SJCRH30 (cell line): ENCODE data around the gene LAMA4. TPM values are rescaled to one million over a fixed set of nuclear protein-coding genes. Genes with fewer than 3 reads are reported as not detected.

ENCODE experiments used
- DNase-seq, 2 experiments: peaks; one replicate each; pipeline ENCODE4 v3.0.0-alpha.2; 2015 to 2020
- H3K27ac ChIP-seq: fragments of 250-450 bp; sonication (Bioruptor Pico); 2 replicates; pipeline ENCODE4 v1.5.1; 2020; ENCODE audit warnings: mild to moderate bottlenecking, moderate library complexity
- H3K27me3 ChIP-seq: fragments of 250-450 bp; sonication (Bioruptor Pico); 2 replicates; pipeline ENCODE4 v1.5.1; 2020; ENCODE audit warnings: mild to moderate bottlenecking, moderate library complexity
- H3K36me3 ChIP-seq: fragments of 250-450 bp; sonication (Bioruptor Pico); 2 replicates; pipeline ENCODE4 v1.5.1; 2020; ENCODE audit warnings: mild to moderate bottlenecking, moderate library complexity
- H3K4me1 ChIP-seq: fragments of 250-450 bp; sonication (Bioruptor Pico); 2 replicates; pipeline ENCODE4 v1.5.1; 2020; ENCODE audit warnings: mild to moderate bottlenecking, moderate library complexity
- H3K4me3 ChIP-seq: fragments of 250-450 bp; sonication (Bioruptor Pico); 2 replicates; pipeline ENCODE4 v1.5.1; 2020; ENCODE audit warnings: mild to moderate bottlenecking, moderate library complexity
- H3K9me3 ChIP-seq: fragments of 250-450 bp; sonication (Bioruptor Pico); replicated peaks from 2 replicates; pipeline ENCODE4 v1.5.1; 2020; ENCODE audit warnings: mild to moderate bottlenecking, moderate library complexity
- total RNA-seq: library from RNA; depleted of rRNA; stranded (reverse); fragments of >200 nt; shearing (Covaris generic); gene quantifications from 2 replicates; pipeline ENCODE4 v1.2.3, GENCODE V29; 2014; rRNA removed

Gene LAMA4, protein sequence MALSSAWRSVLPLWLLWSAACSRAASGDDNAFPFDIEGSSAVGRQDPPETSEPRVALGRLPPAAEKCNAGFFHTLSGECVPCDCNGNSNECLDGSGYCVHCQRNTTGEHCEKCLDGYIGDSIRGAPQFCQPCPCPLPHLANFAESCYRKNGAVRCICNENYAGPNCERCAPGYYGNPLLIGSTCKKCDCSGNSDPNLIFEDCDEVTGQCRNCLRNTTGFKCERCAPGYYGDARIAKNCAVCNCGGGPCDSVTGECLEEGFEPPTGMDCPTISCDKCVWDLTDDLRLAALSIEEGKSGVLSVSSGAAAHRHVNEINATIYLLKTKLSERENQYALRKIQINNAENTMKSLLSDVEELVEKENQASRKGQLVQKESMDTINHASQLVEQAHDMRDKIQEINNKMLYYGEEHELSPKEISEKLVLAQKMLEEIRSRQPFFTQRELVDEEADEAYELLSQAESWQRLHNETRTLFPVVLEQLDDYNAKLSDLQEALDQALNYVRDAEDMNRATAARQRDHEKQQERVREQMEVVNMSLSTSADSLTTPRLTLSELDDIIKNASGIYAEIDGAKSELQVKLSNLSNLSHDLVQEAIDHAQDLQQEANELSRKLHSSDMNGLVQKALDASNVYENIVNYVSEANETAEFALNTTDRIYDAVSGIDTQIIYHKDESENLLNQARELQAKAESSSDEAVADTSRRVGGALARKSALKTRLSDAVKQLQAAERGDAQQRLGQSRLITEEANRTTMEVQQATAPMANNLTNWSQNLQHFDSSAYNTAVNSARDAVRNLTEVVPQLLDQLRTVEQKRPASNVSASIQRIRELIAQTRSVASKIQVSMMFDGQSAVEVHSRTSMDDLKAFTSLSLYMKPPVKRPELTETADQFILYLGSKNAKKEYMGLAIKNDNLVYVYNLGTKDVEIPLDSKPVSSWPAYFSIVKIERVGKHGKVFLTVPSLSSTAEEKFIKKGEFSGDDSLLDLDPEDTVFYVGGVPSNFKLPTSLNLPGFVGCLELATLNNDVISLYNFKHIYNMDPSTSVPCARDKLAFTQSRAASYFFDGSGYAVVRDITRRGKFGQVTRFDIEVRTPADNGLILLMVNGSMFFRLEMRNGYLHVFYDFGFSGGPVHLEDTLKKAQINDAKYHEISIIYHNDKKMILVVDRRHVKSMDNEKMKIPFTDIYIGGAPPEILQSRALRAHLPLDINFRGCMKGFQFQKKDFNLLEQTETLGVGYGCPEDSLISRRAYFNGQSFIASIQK (N-terminal part only)
- 22.0 and 28.5 TPM in 2 replicates for total RNA-seq

DNA sequence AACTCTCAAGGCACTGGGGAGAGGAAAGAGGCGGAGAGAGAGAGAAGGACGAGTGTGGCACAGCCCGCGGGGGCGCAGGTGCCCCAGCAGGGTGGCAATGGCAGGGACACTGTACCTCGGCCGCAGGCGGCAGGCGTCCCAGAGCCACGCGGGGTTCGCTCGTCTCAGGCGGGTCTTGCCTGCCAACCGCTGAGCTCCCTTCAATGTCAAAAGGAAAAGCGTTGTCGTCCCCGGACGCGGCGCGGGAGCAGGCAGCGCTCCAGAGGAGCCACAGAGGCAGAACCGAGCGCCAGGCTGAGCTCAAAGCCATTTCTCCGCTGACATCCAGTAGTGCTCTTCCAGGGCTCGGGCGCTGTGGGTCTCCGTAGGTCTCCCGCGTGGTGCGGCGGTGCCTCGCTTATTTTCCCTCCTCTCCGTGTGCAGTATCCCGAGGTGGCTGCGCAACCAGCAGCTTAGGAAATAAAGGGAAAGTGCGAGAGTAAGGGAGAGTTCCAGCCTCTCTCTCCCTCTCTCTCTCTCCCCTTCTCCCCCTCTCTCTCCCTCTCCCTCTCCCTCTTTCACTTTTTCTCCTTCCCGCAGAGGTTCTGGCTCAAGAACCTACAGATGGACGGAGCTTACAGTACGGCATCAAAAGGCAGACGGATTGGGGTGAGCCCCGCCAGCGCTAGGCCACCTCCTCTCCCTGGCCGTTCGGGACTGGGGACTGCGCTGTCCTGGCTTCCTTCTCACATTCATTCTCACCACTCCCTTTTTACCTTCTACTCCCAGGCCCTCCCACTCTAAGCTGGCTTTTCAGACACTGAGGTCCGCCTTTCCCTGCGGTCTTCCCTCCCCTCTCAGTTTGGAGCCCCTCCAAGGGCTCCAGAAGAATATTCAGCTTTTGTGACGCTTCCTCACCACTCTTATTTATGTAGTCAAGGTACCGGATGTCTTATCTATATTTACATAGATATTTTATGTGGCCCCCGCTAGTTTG, at the start of gene LAMA4:
Gene LAMA4 (minus strand): TSS at position 727 of the 976 bp plus-strand sequence. CDS start 417 bp downstream, at position 310.
- Histone ChIP-seq H3K27me3 (no peaks in the 10 kb centered on the region), H3K4me3 (peak within 1 kb of the TSS; percentile 56), H3K36me3 (no peaks in the 10 kb centered on the region), H3K4me1 (no peaks in the 10 kb centered on the region; the same call in none of the 2 replicates), H3K9me3 (no peaks in the 10 kb centered on the region), H3K27ac (peak within 1 kb of the TSS; percentile 51)
- DNase-seq, result peak; percentile 16 to 54

DNA sequence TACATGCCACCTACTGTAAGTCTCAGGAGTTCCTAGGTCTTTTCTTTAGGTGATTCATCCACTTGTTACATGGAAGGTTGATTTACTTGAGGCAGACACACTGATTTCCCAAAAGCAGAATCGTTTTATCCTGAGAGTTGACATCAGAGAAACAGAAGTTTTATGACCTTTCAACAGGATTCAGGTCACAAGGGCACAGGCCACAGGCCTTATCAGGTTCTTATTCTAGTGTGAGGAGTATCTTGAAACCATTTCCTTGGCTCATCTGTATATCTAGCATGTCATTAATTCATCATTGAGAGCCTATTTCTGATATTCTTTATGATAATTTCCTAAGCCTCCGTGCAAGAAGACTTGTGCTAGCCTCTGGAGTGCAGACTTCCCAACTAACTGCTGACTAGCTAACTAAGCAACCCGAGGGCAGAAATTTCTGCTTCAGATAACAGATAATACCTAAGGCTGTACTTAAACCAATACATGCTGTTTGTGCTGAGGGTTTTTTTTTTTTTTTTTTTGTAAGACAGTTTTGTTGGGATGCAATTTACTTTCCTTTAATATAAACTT, 47.9 kb upstream of the LAMA4 start:
- Histone ChIP-seq H3K4me3 (no peak overlapping the region), H3K9me3 (no peaks in the 10 kb centered on the region; the same call in 1 of the 2 replicates), H3K27ac (no peak overlapping the region), H3K36me3 (no peaks in the 10 kb centered on the region), H3K4me1 (peaks cover 42% of the 10 kb centered on the region), H3K27me3 (no peaks in the 10 kb centered on the region)
- DNase-seq, result no peak

- Histone ChIP-seq H3K27ac (no peak overlapping the region), H3K4me1 (peaks cover 48% of the 10 kb centered on the region), H3K27me3 (no peaks in the 10 kb centered on the region), H3K9me3 (no peaks in the 10 kb centered on the region; the same call in 1 of the 2 replicates), H3K36me3 (no peaks in the 10 kb centered on the region), H3K4me3 (no peak overlapping the region)
- no peak for DNase-seq
These were observed 46.5 kb upstream of the LAMA4 start for GRCh38 chr6:112300896-112301295.

- Histone ChIP-seq H3K4me1 (peaks cover 50% of the 10 kb centered on the region), H3K27me3 (no peaks in the 10 kb centered on the region), H3K27ac (peak overlapping the region; percentile 95), H3K36me3 (no peaks in the 10 kb centered on the region), H3K4me3 (peak overlapping the region; percentile 46), H3K9me3 (no peaks in the 10 kb centered on the region)
- DNase-seq, result peak; percentile 72 to 87
These were observed 44.5 kb upstream of the LAMA4 start for GRCh38 chr6:112298816-112299281.

DNA sequence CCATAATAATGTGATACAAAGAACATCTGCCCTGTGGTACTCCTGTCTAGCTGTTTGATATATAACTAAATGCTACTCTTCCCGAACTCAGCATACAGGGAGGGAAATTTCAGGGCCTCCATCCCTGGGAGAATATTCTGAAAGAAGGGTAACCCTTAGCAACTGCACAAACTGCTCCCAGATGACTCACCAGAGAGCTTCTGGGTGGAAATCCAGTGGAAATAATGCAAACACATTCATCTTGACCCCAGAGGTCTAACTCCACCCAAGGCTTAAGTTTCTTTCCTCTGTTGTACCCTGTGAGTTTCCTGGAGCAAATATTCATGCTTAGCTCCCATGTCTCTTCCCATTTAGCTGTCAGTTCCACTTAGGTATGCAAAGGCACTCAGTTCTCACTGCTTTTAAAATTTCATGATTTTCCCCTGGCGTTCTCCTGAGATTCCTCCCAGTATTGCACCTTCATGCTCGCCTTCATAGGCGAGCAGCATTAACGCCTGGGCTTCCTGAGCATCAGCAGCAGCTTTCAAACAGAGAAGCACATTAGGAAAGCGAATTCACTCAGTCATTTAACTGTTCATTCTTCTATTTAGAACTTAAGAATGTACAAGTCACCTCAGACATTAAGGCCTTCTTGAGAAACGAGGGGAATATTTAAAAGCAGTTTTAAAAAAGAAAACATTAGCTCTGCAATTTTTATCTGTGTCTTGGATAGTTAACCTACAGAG, 43.8 kb upstream of the LAMA4 start:
- peak; percentile 72 to 87 for DNase-seq
- Histone ChIP-seq H3K36me3 (no peaks in the 10 kb centered on the region), H3K27ac (peak overlapping the region; percentile 95), H3K4me3 (peak overlapping the region; percentile 46), H3K4me1 (peaks cover 50% of the 10 kb centered on the region), H3K9me3 (no peaks in the 10 kb centered on the region), H3K27me3 (no peaks in the 10 kb centered on the region)

- Histone ChIP-seq H3K9me3 (no peaks in the 10 kb centered on the region), H3K27me3 (no peaks in the 10 kb centered on the region), H3K4me1 (peaks cover 50% of the 10 kb centered on the region), H3K36me3 (no peaks in the 10 kb centered on the region), H3K4me3 (no peak overlapping the region), H3K27ac (no peak overlapping the region)
- DNase-seq, result no peak
These were observed 42.3 kb upstream of the LAMA4 start for GRCh38 chr6:112296694-112297093.

DNA sequence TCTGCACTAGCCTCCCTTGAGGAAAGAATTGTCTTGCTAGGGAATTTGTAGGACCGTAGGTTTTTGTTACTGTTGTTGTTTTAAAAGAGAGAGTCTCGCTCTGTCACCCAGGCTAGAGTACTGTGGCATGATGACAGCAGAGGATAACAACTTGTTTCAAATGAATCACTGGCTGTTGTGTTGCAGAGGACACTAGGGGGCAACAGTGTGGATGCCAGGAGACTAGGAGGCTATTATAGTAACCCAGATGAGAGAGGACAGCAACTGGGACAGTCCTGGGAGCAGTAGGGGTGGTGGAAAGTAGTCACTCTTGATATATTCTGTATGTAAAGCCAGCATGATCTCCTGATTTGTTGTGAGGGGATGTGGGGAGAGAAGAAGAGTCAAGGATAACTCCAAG, 41.8 kb upstream of the LAMA4 start:
- H3K4me1 ChIP-seq, result peaks cover 45% of the 10 kb centered on the region
- no peaks in the 10 kb centered on the region for H3K9me3 ChIP-seq
- no peak overlapping the region for H3K4me3 ChIP-seq
- no peaks in the 10 kb centered on the region for H3K27me3 ChIP-seq
- no peaks in the 10 kb centered on the region for H3K36me3 ChIP-seq
- DNase-seq, result peak; percentile 66 to 80
- no peak overlapping the region for H3K27ac ChIP-seq

- no peaks in the 10 kb centered on the region for H3K9me3 ChIP-seq
- no peak for DNase-seq
- H3K36me3 ChIP-seq, result no peaks in the 10 kb centered on the region
- no peaks in the 10 kb centered on the region for H3K27me3 ChIP-seq
- no peak overlapping the region for H3K4me3 ChIP-seq
- no peak overlapping the region for H3K27ac ChIP-seq
- H3K4me1 ChIP-seq, result peaks cover 41% of the 10 kb centered on the region
These were observed 36.9 kb upstream of the LAMA4 start for GRCh38 chr6:112291161-112291762.

GRCh38 chr6:112289038-112289566, 34.7 kb upstream of the LAMA4 start:
- Histone ChIP-seq H3K4me3 (no peak overlapping the region), H3K9me3 (no peaks in the 10 kb centered on the region), H3K36me3 (no peaks in the 10 kb centered on the region), H3K27ac (peak overlapping the region; percentile 84), H3K27me3 (no peaks in the 10 kb centered on the region), H3K4me1 (peaks cover 43% of the 10 kb centered on the region)
- peak; percentile 92 to 95 for DNase-seq

DNA sequence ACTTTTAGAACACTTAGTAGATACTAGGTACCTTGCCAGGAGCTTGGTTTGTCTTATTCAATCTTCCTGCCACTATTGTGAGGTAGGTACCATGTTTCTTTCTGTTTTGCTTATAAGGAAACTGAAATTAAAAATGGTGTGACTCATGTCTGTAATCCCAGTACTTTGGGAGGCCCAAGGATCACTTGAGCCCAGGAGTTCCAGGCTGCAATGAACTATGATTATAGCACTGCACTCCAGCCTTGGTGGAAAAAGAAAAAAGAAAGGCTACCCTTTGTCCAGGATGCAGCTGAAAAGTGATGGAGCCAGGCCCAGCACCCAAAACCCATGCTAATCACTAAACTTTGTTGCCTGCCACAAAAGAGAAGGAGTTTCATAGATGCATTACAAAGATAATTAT, 34.1 kb upstream of the LAMA4 start:
- Histone ChIP-seq H3K9me3 (no peaks in the 10 kb centered on the region), H3K27ac (peak overlapping the region; percentile 84), H3K4me3 (no peak overlapping the region), H3K27me3 (no peaks in the 10 kb centered on the region), H3K4me1 (peaks cover 43% of the 10 kb centered on the region), H3K36me3 (no peaks in the 10 kb centered on the region)
- DNase-seq, result no peak

DNA sequence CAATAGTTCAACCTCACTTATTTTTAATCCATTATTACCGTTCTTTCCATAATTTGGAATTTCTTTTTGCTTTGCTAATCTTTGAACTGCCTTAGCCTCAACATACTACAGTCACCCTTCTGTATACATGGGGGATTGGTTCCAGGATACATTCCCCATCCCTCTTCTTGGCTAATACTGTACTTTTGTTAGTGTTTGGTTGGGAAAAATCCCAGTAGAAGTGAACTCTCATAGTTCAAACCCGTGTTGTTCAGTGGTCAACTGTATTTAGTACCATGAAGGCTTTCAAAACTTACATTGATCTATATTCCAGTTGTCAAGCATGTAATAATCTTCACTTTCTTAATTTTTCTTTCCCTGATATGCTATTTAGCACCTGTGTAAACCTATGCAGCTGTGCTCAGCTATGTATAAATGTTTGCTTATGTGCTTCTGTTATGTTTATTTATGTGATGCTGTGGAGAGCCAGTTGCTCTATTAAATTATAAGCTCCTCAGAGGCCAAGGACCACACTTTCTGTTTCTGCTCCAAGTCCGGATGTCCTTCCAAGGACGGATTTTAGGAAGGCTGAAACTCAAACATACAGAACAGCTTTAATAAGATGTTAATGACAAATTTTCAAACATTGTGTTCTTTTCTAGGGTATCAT, 33.3 kb upstream of the LAMA4 start:
- H3K4me1 ChIP-seq, result peaks cover 47% of the 10 kb centered on the region
- H3K27me3 ChIP-seq, result no peaks in the 10 kb centered on the region
- DNase-seq, result peak; percentile 33 to 64
- no peaks in the 10 kb centered on the region for H3K9me3 ChIP-seq
- no peaks in the 10 kb centered on the region for H3K36me3 ChIP-seq
- H3K27ac ChIP-seq, result peak overlapping the region; percentile 84
- no peak overlapping the region for H3K4me3 ChIP-seq
